Measurements from ENCODE around the gene TBC1D22A. TPM values are rescaled to one million over a fixed set of nuclear protein-coding genes. Genes with fewer than 3 reads are reported as not detected.

TBC1D22A gene
- total RNA-seq, 1 donor from 2014 or later = 23.2 TPM

- no peak for DNase-seq (ENCODE audit: low spot score, unreplicated experiment)
- Mint-ChIP-seq H3K9me3 (ENCODE audit: low read depth) (no peaks in the 10 kb centered on the region), H3K27me3 (no peaks in the 10 kb centered on the region), H3K4me3 (ENCODE audit: low read depth) (no peak overlapping the region), H3K27ac (no peak overlapping the region), H3K36me3 (ENCODE audit: insufficient read depth) (peaks cover 4% of the 10 kb centered on the region), H3K4me1 (ENCODE audit: low read depth) (peaks cover 2% of the 10 kb centered on the region)
- TF ChIP-seq CTCF (IDR thresholded peaks at IDR 0.05; ENCODE audit: unreplicated experiment) = no peak
These were observed 85.7 kb downstream of the TBC1D22A start for GRCh38 chr22:46848197-46848596.

DNA sequence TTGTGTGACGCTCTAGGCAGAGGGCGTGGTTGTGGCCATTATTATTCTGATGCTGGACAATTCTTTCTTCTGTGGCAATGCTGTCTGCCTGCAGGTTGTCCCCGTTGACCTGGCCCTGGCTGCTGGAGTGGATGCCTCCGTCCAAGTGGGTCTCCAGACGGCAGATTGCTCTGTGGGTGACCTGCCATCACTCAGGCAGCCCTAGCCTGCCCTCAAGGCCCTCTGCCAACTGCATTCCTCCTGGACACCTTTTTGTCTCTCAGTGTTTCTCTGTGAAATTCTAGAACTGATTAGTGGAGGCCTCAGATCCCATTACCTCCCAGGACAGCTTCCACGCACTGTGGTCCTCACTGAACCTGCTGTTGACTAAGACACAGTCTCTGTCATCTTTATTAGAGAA is 86.7 kb downstream of the TBC1D22A start:
- no peak for TF ChIP-seq CTCF (IDR thresholded peaks at IDR 0.05; ENCODE audit: unreplicated experiment)
- DNase-seq (ENCODE audit: low spot score, unreplicated experiment) = no peak
- Mint-ChIP-seq H3K27ac (no peak overlapping the region), H3K27me3 (no peaks in the 10 kb centered on the region), H3K9me3 (ENCODE audit: low read depth) (no peaks in the 10 kb centered on the region), H3K4me1 (ENCODE audit: low read depth) (peaks cover 2% of the 10 kb centered on the region), H3K36me3 (ENCODE audit: insufficient read depth) (peaks cover 4% of the 10 kb centered on the region), H3K4me3 (ENCODE audit: low read depth) (no peak overlapping the region)

DNA sequence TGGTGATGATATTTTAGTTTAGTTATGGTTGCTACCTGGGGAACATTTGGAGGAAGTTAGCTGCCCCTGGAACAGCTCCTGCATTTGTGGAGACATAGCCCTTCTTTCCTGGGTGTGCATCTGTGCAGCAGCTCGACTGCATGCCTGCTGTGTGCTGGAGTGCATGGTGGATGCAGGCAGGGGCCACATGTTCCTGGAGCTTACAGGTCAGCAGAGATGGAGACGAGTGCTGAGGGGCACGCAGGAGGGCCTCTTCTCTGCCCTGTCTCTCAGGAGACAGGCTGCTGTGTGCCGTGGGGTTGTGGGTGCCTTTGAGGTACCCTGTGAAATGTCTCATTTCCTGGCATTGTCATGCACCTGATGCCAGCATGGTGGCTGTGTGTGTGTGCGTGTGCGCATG is 87.5 kb downstream of the TBC1D22A start:
- Mint-ChIP-seq H3K4me3 (ENCODE audit: low read depth) (no peak overlapping the region), H3K27me3 (no peaks in the 10 kb centered on the region), H3K36me3 (ENCODE audit: insufficient read depth) (peaks cover 7% of the 10 kb centered on the region), H3K9me3 (ENCODE audit: low read depth) (no peaks in the 10 kb centered on the region), H3K27ac (no peak overlapping the region), H3K4me1 (ENCODE audit: low read depth) (peaks cover 2% of the 10 kb centered on the region)
- TF ChIP-seq CTCF (IDR thresholded peaks at IDR 0.05; ENCODE audit: unreplicated experiment) = no peak
- DNase-seq (ENCODE audit: low spot score, unreplicated experiment) = no peak

GRCh38 chr22:46851311-46851710 is 88.9 kb downstream of the TBC1D22A start:
- Mint-ChIP-seq H3K4me3 (ENCODE audit: low read depth) (no peak overlapping the region), H3K27ac (no peak overlapping the region), H3K4me1 (ENCODE audit: low read depth) (peaks cover 3% of the 10 kb centered on the region), H3K9me3 (ENCODE audit: low read depth) (no peaks in the 10 kb centered on the region), H3K36me3 (ENCODE audit: insufficient read depth) (peaks cover 7% of the 10 kb centered on the region), H3K27me3 (no peaks in the 10 kb centered on the region)
- no peak for TF ChIP-seq CTCF (IDR thresholded peaks at IDR 0.05; ENCODE audit: unreplicated experiment)
- DNase-seq (ENCODE audit: low spot score, unreplicated experiment) = no peak

DNA sequence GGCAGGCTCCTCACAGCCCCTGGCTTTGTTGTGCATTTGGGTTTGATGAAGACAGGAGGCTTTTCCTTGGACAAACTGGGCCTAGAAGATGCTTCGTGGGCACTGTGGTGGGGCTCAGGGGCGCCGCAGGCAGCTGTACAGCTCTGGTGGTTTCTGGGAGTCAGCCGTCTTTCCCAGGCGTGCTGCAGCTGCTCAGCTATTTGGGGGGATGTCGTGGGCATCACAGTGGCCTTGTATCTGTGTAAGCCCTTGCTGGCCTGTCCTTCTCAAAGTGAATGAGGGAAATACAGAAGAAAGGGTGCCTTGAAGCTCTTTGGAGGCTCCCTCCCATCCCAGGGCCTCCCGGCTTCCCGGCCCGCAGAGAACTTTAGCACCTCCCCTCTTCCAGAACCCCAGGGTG is 89.5 kb downstream of the TBC1D22A start:
- no peak overlapping the region for H3K4me3 Mint-ChIP-seq (ENCODE audit: low read depth)
- H3K27me3 Mint-ChIP-seq = no peaks in the 10 kb centered on the region
- peaks cover 5% of the 10 kb centered on the region for H3K36me3 Mint-ChIP-seq (ENCODE audit: insufficient read depth)
- TF ChIP-seq CTCF (IDR thresholded peaks at IDR 0.05; ENCODE audit: unreplicated experiment) = no peak
- no peak overlapping the region for H3K27ac Mint-ChIP-seq
- H3K4me1 Mint-ChIP-seq (ENCODE audit: low read depth) = peaks cover 8% of the 10 kb centered on the region
- no peak for DNase-seq (ENCODE audit: low spot score, unreplicated experiment)
- H3K9me3 Mint-ChIP-seq (ENCODE audit: low read depth) = no peaks in the 10 kb centered on the region

Measured in progenitor cell of endocrine pancreas (in vitro differentiated cells).